Activated gamma-delta T cell treated with Interleukin-2 at 50 U/mL for 16 hours (primary cell): ENCODE data around the gene SDC3.
"Not testable (repeated sequence)": the region's sequence is repeated elsewhere in the genome, so short reads cannot be mapped to it uniquely, and the experiment has no call there.

Experiments used
- DNase-seq: peaks from one replicate; pipeline ENCODE4 v3.0.0-alpha.2; 2020

The SDC3 gene

GRCh38 chr1:30874176-30874575 lies 34.4 kb downstream of the SDC3 start:
- no peak for DNase-seq

DNA sequence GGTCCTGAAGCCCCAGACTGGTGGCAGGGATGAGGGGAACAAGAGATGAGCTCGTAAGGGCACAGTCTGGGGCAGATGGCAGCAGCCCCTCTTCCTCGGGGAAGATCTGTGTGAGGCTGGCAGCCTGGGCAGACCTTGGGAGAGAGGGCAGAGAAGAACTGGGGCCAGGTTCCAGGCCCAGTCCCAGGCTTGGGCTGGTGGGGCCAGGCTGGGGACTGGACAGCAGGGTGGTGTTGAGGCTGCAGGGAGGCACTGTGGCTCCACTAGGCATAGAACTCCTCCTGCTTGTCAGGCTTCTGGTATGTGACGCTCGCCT lies 35.7 kb downstream of the SDC3 start:
- DNase-seq: no peak

DNA sequence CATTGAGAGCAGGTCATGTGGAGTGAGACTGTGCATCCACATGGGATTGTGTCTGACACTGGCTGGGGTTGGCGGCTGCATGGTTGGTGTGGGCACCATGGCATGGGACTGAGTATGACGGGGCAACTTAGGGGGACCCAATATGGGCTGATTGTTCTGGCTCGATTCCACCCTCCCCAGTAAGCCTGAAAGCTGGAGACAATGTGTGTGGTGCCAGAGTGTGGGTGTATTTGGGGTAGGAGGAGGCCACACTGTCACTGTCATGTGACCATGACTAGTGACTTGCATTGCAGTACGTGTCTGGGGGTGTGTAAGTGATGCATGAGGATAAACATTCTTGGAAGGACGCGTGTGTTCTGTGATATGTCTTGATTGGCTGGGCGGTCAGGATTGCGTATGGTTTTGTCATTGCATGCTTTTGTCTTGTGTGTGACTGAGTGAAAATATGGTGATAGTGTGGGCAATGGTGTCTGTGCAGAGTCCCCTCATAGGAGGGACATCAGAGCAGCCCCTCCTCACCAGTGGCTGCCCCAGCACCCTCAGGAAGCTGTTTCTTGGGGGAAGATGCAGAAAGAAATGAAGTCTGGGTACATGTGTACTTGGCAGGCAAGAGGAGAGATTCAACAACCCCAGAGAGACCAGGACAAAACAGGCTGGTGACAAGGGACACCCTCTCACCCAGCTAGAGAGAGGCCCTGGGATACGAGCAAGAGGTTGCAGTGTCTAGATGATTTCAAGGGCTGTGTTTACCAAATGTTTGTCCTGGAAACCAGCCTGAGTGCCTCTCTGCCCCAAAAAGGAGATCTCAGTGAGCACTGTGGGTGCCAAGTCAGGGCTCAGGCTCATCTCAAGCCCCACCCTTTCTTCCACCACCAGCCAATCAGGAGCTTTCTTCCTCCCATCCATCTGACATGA lies 36.3 kb downstream of the SDC3 start:
- DNase-seq: no peak

- DNase-seq: no peak
These were observed 37.2 kb downstream of the SDC3 start for GRCh38 chr1:30871276-30871871.

- no peak for DNase-seq
These were observed 37.9 kb downstream of the SDC3 start for GRCh38 chr1:30870656-30871055.

DNA sequence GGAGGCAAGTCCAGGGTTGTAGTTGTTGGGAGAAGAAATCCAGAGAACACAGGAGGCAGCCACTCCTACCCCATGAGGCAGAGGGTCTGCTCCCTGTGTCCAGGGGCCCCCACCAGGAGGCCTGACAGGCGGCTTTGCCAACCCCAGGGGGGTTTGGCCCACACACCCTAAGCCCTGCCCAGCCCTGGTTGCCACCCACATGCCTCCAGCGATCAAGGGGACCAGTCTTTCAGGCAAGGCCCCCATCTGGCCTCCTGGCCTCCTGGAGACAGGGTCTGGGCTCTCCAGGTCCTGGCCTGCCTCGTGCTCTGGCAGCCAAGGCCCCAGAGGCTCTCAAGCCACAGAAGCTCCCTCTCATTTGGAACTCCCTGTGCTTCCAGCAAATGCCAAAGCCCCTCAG lies 38.5 kb downstream of the SDC3 start:
- DNase-seq: no peak

- DNase-seq: no peak
These were observed 39.6 kb downstream of the SDC3 start for GRCh38 chr1:30868833-30869435.

DNA sequence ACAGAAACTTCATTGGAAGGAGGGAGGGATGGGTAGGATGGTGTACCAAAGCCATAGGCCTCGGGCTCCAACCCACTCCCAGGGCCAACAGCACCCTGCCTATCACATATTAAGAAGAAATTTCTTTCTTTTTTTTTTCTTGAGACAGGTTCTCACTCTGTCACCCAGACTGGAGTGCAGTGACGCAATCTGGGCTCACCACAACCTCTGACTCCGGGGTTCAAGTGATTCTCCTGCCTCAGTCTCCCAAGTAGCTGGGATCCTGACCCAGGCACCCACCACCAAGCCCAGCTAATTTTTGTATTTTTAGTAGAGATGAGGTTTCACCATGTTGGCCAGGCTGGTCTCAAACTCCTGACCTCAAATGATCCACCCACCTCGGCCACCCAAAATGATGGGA lies 40.5 kb downstream of the SDC3 start:
- not testable (repeated sequence) for DNase-seq

- no peak for DNase-seq
These were observed 41.0 kb downstream of the SDC3 start for GRCh38 chr1:30867537-30867936.

GRCh38 chr1:30866594-30866993 lies 42.0 kb downstream of the SDC3 start:
- DNase-seq: no peak

- DNase-seq: no peak
These were observed 43.9 kb downstream of the SDC3 start for GRCh38 chr1:30864681-30865080.

GRCh38 chr1:30863858-30864604 lies 44.5 kb downstream of the SDC3 start:
- DNase-seq: no peak

- DNase-seq: no peak
These were observed 48.3 kb downstream of the SDC3 start for GRCh38 chr1:30860320-30860652.

- DNase-seq: no peak
These were observed 50.6 kb downstream of the SDC3 start for GRCh38 chr1:30857964-30858363.

GRCh38 chr1:30857062-30857461 lies 51.5 kb downstream of the SDC3 start:
- no peak for DNase-seq

DNA sequence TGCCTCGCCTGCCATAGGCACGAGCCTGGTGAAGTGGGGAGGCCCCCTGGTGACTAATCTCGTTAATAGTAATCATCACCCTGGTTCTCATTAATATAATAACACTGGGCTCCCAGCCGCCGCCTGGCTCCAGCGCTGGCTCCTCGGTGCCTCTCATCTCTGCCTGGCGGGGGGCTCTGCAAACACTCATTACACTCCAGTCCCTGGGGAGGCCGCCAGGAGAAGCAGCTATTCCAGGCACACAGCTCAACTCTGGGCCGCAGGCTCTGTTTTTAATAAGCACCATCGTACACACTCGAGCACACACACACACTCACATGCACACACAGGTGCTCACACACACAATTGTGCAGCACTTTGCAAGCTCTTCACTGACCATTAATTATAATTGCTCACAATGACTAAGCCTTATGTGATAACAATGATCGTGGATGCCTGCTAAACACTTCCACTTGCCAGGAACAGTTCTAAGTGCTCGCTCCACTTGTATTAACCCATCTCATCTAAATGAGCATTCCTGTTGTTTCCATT lies 52.2 kb downstream of the SDC3 start:
- no peak for DNase-seq

DNA sequence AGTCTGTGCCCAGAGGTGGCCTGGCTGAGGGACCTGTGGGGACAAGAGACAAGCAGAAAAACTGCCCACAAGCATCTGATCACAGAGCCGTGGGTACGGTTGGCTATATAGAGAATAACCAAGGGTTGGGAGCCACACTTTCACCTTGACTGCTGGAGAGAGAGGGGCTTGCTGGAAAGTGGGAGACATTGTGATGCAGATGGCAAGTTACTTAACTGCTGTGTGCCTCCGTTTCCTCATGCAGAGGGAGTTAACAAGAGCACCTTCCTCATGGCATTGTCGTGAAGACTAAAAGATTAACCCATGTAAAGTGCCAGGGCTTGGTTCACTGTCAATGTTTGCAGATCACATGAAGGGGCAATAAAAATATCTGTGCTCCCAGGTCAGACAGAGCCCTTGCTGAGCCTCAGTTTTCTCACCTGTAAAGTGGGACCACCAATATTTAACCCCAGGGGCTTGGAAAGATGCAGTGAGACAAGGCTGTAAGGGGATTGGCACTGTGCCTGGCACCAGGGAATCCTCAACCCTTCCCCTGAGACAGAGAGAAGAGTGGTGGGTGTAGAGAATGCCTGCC lies 52.8 kb downstream of the SDC3 start:
- DNase-seq: no peak

GRCh38 chr1:30853350-30853749 lies 55.2 kb downstream of the SDC3 start:
- no peak for DNase-seq

DNA sequence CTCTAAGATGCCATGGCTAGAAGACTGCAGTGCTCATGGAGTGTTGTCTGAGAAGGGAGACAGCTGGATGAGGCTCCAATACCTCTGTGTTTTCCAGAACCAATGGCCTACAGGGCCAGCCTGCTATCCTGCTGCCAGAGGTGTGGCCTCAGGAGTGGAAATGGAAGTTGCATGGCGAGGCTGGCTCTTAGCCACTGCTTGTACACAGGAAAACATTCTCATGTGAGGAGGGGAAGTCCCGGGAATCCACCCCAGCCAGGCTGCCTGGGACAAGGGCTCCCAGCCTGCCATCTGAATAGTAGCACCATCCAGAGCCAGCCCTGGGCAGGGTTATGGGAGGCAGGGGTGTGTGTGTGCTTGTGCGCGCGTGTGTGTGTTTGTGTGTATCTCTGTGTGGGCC lies 56.5 kb downstream of the SDC3 start:
- DNase-seq: no peak

DNA sequence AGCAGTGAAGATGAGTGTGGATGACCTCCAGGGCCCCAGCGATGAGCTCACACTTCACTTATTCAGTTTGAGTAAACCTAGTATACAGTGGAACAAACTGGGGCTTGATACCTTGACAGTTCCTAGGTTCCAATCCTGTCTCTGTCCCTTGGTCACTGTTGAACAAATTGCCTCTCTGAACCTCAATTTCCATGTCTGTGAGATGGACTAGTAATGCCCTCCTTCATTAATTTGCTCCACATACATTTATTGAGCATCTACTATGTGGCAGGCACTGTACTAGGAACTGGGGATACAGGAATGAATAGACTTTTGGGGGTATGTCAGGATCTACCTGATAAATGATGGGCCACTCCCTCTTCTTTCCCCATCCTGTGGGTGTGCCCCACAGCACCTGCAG lies 57.3 kb downstream of the SDC3 start:
- DNase-seq: no peak

- DNase-seq: no peak
These were observed 58.0 kb downstream of the SDC3 start for GRCh38 chr1:30850607-30851006.

- no peak for DNase-seq
These were observed 60.4 kb downstream of the SDC3 start for GRCh38 chr1:30848130-30848529.

- DNase-seq: no peak
These were observed 61.1 kb downstream of the SDC3 start for GRCh38 chr1:30847358-30847972.
